C4-2B (cell line): ENCODE data around the gene ACAN.

Source experiments
- H3K27ac ChIP-seq: fragments of 450-650 bp; 2 replicates; pipeline ENCODE4 v1.5.1; 2017
- CTCF ChIP-seq: fragments of 450-650 bp; conservative IDR thresholded peaks from 2 replicates; pipeline ENCODE4 v1.5.1; 2017; ENCODE audit warnings: mild to moderate bottlenecking
- ZFX ChIP-seq: fragments of 450-650 bp; IDR thresholded peaks from 2 replicates; pipeline ENCODE4 v1.6.1; 2017

ACAN gene

GRCh38 chr15:88881775-88882174 is 78.5 kb downstream of the ACAN start:
- TF ChIP-seq ZFX (no peak), CTCF (no peak)

GRCh38 chr15:88882785-88883184 is 79.5 kb downstream of the ACAN start:
- TF ChIP-seq ZFX (no peak), CTCF (no peak)
- H3K27ac ChIP-seq = no peak overlapping the region

More at GRCh38 chr15:88881775-88882174, 78.5 kb downstream of the ACAN start:
- no peak overlapping the region for H3K27ac ChIP-seq

GRCh38 chr15:88887068-88887580 is 83.9 kb downstream of the ACAN start:
- TF ChIP-seq ZFX (no peak), CTCF (no peak)
- no peak overlapping the region for H3K27ac ChIP-seq

GRCh38 chr15:88888719-88889118 is 85.5 kb downstream of the ACAN start:
- no peak overlapping the region for H3K27ac ChIP-seq
- TF ChIP-seq CTCF (no peak), ZFX (no peak)

GRCh38 chr15:88890495-88890894 is 87.3 kb downstream of the ACAN start:
- TF ChIP-seq CTCF = no peak
- H3K27ac ChIP-seq = no peak overlapping the region

- H3K27ac ChIP-seq = no peak overlapping the region
- TF ChIP-seq ZFX = no peak
- TF ChIP-seq CTCF = no peak
Observed at GRCh38 chr15:88891540-88892254, 88.5 kb downstream of the ACAN start.

GRCh38 chr15:88894348-88894818 is 91.1 kb downstream of the ACAN start:
- no peak overlapping the region for H3K27ac ChIP-seq
- TF ChIP-seq ZFX (no peak), CTCF (peak; percentile 89)
